ENCODE data around the gene ANTXR1. TPM values are rescaled to one million over a fixed set of nuclear protein-coding genes. Genes with fewer than 3 reads are reported as not detected.
"Not testable (repeated sequence)": the region's sequence is repeated elsewhere in the genome, so short reads cannot be mapped to it uniquely, and the experiment has no call there.

Gene ANTXR1
- polyA plus RNA-seq, 3 donors: 66.3 to 81.0 (median 70.8) TPM

DNA sequence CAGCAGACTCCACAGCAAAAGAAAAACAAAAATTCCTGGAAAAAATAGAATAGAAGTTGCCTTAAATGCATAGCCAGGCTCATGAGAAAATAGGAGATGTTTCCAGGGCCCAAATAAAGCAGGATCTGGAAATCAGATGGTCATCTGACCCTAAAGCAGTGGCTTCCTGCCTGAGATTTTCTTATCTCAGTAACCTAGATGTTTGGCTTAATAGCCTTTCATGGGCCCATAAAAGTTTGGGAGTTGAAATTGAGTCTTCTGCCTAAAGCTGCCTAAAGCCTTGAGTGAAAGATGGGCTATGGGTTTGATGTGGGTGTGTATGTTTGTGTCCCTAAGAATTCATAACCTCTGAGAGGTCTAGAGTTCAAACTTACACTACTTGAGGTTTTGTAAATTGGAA, 149.1 kb downstream of the ANTXR1 start:
- DNase-seq: no peak

DNA sequence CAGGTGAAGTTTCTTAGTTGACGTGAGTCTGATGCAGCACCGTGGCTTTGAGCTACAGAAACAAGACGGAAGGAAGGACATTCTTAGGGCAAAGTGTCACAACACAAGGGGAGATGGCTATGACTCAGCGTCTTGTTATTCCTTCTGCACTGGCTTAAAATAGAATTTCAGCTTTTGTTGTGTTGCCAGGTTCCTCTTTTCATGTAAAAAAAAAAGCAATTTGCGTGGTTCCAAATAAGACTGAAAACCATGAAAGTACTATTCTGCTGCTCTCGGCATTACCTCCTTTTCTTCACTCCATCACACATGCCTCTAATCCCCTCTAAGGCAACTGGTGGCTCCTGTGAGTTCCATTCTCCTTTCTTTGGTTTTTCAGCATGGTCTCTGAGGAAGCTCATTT, 150.1 kb downstream of the ANTXR1 start:
- no peak for DNase-seq

DNA sequence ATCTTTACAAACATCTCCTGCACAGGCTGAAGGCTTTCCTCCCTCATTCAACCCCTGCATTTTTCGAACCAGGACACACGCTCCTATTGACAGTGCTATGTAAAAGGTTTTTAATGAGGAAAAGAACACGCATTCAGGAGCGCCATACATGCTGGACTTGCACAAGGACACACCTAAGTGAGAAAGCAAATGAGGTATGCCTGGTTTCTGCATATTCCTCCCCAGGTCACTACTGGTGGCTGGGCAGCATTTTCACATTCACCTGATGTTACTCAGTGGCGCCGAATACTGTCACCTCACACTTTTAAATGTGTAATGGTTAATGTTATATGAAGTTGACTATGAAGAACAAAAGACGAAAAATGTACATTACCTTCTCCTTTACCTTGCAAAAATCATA, 150.6 kb downstream of the ANTXR1 start:
- DNase-seq: no peak

DNA sequence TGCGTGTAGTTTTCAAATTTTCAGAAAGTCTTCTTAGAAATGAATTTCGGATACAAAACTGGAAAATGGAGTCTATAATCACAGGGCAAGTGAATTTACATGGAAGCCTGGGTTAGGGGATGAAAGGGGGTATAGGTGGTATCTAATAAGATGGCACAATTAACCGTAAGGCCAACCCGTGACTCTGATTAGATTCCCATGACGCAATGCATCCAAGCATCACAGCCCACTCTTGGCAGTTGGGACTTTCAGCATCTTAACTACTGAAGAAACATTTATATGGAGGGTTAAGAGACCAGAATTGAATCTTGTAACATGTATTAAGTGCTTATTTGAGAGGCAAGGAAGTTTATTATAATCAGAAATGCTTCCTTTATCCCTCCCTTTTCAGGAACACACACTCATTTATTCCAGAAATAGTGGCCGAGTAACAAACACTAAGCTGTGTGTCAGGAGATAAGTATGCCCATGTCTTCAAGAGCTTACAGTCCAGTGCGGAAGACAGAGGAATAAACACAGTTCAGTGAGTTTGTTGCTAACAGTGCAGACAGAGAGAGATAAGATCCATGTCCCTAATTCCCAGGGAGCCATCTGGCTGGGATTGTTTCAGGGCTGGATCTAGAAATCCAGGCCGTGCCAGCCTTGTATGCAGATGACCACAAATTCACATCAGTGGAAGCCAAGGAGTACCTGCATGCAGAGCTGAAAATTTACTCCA, 151.2 kb downstream of the ANTXR1 start:
- DNase-seq: no peak

DNA sequence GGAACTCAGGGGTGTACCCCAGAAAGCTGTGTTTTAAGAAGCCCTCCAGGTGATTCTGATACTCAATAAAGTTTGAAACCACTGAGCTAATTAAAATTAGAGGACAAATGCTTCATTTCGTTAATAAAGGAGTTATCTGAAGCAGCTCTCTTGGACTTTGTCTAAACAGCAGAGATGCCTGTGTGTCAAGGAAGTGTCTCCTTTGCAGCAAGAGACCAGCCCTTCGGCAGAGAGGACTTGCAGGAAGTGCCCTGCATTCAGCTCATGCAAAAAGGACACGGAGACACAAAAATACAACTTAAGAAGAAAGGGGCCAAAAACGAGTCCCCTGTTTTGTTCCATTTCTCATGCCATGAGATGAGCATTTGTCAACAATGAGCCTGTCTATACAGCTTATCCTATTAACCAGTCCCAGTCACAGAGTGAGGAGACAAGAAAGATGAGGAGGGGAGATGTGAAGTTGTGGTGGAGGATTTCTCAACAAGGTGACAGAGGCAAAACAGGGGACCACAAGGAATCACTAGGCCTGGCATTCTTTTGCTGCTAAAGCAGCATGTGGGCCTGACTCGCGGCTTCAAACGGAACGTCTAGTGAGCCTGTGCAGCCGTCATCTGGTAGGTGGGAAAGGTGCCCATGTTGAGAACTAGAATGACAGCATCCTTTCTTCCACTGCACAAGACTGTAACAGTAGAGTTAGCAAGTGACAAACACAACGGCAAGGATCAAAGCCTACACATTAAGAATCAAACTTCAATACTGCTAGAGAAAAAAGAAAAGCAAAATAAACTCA, 152.3 kb downstream of the ANTXR1 start:
- no peak for DNase-seq

DNA sequence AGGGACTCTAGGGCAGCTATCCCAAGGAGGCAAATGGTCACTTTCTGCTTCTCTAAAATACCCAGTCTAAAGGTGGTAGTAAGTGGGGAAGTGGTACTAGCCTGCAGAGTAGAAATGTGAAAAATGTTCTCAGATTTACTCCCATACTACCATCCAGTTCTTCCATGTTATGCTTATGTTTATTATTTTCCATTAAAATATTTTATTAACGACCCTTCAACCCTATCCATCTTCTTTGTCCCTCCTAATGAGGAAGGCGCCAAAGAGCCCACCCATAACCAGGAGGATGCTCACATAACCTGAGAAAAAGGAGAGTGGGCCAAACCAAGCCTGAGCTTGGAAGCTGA, 153.5 kb downstream of the ANTXR1 start:
- DNase-seq: no peak

DNA sequence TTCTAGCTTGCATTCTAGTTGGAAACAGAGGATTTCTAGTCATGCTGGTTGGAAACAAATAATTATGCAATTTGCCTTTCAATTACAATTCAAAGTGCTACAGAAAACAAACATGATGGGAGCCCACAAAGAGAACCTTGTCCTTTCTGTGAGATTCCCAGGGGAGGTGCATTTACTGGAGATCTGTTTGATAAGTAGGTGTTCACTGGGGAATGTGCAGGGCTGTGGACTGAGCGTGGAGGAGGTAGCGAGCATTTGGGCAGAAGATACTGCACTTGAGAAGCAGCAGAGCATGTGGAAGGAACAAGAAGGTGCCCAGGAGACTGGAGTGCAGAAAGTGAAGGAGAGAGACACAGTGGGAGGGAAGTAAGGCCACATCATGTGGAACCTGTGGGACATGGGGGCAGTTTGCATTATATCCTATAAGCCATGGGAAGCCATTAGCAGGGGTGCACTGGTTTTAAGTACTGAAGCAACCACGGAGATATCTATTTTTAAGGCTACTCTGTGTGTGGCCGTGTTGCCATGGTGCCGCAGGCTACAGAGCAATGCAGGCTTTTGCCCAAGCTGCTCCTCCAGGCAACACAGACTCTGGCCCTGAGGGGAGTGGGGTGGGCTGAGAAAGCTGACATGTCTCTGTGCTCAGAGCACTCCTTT, 154.0 kb downstream of the ANTXR1 start:
- no peak for DNase-seq

DNA sequence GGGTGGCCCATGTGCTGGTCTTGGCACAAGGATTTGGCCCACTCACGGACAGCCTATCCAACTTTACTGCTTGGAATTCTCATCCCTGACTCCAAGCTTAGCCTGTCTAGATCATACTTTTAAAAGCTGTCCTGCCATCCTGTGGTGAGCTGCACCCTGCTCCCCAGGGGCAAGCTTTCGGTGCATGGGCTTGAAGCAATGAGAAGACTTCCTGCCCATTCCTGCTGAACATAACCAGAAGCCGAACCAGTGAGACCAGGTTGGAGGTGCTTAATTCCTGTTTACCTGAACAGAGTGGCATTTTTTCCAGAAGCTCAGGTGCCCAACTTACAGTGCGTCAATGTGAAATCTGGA, 154.5 kb downstream of the ANTXR1 start:
- DNase-seq: no peak

DNA sequence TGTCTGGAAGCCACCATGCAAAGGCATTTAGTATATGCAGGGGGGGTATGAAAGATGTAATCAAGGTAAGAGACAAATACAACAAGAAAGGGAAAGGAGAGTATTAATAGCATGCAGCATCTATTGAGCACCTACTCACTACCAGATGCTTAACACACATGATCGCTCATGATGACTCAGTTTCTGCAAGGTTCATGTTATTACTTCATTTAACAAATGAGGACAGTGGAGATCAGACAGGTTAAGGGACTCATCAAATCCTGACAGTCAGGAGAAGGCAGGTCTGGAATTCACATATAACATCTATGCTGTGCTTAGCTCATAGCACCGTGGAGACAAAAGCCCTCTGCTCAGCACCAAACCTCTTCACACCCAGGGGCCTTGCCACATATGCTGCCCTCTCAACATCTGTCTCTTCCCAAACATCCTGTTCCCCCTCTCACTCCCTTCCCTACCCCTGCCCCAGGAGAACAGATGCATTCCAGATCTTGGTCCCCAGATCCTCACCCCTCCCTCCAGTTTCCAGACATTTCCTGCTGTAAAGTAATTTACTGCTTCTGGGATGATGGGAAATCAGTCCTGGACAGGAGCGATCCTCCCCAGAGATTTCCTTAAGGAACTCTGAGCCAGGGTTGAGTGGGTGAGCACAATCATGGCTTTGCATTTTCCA, 155.3 kb downstream of the ANTXR1 start:
- DNase-seq: no peak

DNA sequence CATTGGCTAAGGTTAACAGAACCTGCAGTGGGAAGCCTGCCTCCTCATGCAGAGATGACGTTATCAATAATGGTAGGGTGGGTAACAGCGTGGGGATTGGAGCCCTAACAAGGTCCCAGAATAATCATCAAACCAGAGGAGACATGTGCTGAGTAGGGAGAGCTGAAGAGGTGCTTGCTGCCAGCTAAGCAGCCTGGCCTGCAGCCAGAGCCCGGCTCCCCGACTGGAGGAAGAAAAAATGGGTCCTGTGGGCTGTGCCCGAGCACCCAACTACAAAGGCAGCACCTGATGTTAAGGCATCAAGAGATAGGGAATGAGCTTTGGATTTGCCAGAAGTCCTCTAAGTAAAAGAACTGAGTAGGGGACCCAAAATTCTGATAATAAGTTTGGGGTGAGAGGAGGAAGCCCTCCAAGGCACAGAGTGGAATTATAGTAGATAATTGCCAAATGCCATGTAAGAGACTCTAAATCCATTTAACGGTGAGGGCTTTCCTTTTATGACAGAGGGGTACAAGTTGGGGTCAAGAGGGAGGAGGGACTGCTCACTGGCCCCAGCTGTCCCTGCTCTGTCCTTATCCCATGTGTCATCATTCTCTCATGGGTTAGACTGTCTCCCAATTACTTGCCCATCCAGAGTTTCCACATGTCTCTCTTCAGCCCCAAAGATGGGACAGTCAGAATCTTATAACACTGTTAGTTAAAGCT, 156.1 kb downstream of the ANTXR1 start:
- no peak for DNase-seq

DNA sequence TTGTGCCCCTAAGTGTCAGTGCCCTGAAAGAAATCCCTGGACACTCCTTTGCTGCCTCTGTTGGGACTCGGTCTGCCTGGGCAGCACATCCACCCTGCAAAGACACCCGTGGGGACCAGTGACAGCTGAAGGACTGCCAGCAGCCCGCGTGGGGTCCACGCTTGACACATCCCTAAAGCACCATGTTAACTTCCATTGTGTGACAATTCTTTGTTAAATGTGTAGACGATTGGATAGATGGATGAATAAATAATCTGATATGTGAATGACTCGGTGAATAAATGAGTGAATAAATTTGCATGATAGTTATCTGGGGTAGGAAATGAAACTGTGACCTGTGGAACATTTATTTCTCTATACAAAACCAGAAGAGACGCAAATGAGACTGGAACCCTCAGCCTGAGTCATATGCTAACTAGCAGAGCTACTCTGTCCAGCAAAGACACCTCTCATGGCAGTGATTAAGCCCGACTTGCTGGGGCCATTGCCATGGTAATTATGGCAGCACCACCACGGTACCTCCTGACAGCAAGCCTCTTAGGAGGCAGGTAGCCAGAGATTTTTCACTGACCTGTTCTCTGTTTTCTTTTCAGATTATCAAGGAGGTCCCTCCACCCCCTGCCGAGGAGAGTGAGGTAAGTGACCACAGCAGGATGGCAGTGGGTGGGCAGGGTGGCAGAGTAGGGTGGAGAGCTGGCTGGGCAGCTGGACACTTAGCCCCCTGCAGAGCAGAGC, 156.8 kb downstream of the ANTXR1 start:
- no peak for DNase-seq

DNA sequence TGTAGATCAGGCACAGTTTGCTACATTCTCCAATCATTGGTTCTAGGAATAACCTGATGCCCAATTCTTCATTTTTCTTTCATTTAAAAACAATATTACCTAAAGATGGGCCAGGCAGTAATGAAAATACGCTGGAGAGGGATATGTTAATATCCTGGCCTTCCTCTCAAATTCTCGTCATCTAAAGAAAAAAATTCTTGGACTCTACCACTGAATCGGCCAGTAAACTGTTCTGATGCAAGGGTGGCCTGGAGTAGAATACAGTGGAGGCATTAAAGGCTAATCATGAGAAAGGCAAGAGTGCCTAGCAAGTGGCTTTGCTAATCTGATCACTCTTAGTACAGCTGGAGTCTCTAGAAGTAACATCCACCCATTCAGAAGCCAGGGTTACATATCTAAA, 157.7 kb downstream of the ANTXR1 start:
- no peak for DNase-seq

DNA sequence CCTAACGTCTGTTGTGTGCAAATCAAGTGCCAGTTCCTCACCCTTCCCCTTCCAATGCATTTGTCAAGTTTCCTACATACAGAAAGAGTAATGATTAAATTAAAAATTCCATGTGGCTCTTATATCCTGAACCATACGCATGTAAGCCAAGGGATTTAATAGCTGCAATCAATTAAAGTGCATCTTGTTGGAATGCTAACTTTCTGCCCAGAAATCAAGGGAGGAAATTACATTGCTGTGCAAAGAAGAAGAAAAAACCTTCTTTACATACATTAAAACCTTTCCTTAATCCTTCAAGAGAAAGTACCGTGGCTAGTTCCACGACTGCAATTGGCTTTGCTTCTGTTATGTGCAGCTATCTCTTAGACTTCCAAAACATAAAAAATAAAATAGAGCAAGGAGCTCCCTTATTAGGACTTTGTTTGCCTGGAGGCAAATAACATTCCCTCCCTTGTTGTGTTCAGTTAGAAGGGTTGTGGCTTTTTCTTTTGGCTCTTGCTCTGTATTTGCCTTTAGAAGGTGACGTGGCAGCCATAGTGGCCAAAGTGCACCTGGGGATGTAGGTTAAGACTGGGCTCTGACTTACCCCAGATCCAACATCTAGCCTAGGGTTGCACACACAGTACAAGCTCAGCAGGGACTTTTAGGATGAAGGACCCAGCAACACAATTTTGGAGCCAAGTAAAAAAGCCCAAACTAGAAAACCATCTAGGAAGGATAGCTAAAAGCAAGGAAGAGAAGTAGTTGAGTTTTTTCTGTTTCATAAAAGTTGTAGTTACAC, 158.3 kb downstream of the ANTXR1 start:
- no peak for DNase-seq

DNA sequence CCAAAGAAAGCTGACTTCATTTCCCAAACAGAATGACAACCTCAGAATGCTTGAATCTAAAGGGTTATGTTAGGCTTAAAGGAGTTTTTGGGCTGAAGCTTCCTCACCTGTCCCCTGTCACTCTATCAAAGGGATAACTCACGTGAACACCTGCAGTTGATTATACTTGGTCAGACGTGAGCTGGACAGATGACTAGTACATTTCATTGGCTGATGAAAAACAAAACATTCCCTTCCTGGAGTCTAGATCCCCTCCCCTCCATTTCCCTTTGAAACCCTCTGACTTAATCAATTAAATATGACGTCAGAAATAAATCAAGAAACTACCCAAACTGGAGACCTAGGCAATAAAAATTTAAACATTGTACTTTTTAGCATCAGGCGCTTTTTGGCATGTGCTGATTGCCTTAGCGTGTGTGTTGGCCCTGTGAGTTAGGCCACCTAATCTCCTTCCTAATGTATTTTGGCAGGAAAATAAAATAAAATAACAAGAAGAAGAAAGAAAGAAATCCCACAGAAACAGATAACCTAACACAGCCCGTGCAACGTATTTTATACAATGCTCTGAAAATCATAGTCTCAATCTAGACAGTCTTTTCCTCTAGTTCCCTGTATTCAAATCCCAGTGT, 159.0 kb downstream of the ANTXR1 start:
- DNase-seq: no peak

DNA sequence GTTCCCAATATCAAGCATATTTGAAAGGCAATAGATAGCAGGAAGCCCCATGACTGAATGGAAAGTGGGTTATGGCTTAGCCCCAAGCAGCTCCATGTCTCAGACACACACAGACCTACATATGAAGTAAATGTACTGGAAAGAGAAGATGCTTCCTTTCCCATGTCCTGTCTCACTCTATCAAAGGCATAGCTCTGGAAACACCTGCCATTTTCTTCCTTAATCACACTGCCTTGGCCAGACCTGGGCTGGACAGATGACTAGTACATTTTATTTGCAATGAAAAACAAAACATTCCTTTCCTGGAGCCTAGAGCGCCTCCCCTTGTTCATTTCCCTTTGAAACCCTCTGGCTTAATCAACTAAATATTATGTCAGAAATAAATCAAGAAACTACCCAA, 160.7 kb downstream of the ANTXR1 start:
- DNase-seq: no peak

DNA sequence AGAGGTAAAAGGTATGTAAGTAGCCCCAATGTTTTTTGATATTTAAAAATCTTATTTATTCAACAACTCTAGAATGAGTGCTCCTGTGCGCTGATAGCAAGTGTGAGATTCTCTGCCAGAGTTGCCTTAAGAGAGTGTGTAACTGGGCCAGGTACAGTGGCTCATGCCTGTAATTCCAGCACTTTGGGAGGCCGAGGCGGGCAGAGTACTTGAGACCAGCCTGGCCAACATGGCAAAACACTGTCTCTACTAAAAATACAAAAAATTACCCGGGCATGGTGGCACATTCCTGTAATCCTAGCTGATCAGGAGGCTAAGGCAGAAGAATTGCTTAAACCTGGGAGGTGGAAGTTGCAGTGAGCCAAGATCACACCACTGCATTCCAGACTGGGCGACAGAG, 161.2 kb downstream of the ANTXR1 start:
- DNase-seq: not testable (repeated sequence)

DNA sequence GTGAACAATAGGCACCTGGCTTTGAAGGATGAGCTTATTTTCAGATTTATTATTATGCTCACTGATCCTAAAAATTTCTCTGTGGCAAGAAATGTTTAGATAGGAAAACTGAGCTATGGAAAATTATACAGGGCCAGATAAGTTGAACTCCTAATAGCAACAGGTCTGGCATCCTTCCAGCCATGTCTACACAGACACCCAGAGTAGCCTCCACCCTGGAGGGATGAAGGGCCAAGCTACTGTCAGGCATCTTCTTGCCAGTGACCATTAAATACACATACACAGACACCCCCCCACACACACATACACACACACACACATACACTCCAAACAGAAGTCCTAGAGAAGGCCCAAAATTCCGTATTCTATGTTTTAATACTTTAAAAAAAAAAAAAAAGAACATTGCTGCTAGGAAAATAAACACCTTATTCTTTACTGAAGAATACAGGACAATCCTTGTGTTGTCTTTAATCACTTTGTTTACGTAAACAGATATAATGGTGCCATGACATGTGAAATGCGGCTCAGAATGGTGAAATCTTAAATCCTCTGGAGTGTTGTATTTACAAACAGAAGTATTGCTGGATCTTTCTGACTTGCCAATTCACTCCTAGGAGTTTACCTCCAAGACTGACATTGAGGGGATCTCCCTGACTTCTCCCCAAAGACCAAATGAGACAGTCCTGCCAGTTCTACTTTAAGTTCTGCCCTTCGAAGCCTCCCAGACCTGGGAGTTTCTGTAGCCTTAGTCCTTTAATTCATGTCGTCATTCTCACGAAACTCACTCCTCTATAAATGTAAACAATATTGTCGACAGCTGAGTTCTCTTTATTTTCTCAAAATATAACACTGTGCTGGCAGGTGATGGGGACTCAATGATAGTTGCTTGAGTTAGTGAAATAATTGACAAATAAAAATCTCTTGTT, 163.1 kb downstream of the ANTXR1 start:
- DNase-seq: no peak

DNA sequence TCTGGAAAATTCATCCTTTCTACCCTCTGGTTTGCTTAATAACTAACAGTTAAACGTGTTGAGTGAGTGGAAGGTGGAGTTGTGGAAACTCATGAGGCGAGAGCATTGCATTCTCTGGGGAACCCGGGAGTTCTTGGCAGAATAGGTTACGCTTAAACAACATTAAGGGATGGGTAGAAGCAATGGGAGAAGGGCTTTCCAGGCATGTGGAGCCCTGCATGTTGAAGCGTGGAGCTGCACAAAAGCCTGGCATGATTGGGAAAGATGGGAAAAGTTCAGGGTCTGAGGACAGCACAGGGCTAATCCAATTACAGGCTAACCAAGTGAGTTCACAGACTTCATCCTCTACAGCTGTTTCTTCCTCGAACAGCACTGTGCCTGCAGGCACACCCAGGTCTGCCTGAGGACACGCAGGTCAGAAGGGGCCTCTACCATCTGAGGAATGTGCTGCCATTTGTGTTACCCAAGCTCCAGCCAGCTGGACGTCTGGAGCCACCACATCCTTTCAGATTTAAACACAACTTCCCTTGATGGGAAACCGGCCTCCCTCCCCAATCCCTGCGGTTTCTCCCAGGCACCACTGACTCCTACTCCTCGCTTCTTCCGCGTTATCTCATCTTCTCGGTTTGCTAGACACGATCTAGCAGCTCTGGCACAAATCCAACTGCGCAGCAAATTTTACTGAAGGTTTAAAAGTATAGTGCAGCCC, 164.2 kb downstream of the ANTXR1 start:
- DNase-seq: no peak

Measured in renal pelvis (tissue), 4 donors.